Measurements from ENCODE around the gene LRRC27. TPM values are rescaled to one million over a fixed set of nuclear protein-coding genes. Genes with fewer than 3 reads are reported as not detected.

LRRC27 gene
- total and polyA plus RNA-seq, 8 donors, result 2.5 to 11.1 (median 4.3) TPM

DNA sequence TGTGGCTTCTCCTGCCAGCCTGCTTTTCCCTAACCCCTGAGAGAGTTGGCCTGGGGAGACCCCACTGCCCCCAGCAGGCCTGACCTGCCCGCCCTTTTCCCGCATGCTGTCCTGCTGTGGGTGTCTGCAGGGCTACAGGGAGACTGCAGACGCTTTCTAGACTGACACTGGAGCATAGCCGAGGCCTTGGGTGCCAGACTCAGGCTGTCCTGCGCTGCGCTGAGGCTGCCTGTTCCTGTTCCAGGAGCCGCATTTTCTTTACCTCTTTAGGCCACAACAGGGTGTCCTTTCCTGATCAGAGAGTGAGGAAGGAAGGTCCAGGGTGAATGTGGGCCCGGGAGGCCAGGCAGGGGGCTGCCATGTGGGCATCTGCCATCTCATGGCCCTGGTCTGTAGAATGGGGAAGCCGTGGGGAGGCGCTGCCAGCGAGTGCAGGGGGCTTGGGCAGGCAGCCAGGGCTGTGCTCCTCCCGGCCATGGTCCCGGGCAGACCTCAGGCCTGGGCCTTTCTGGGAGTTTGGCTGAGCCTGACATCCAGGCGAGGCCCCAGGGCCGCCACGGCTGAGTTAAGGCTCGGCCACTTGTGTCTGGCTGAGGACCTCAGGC lies 68.7 kb downstream of the LRRC27 start:
- TF ChIP-seq, protein P1, sequence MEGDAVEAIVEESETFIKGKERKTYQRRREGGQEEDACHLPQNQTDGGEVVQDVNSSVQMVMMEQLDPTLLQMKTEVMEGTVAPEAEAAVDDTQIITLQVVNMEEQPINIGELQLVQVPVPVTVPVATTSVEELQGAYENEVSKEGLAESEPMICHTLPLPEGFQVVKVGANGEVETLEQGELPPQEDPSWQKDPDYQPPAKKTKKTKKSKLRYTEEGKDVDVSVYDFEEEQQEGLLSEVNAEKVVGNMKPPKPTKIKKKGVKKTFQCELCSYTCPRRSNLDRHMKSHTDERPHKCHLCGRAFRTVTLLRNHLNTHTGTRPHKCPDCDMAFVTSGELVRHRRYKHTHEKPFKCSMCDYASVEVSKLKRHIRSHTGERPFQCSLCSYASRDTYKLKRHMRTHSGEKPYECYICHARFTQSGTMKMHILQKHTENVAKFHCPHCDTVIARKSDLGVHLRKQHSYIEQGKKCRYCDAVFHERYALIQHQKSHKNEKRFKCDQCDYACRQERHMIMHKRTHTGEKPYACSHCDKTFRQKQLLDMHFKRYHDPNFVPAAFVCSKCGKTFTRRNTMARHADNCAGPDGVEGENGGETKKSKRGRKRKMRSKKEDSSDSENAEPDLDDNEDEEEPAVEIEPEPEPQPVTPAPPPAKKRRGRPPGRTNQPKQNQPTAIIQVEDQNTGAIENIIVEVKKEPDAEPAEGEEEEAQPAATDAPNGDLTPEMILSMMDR (IDR thresholded peaks at IDR 0.05), result no peak
- DNase-seq (peak; percentile 24 to 84 (median 54)), ATAC-seq (no peak), FAIRE-seq (no peak)
- H3K36me3 ChIP-seq, result peaks cover 0 to 10% (median 7%) of the 10 kb centered on the region in 3 donors
- peak overlapping the region in 2 of 4 donors; percentile 76 to 80 for H3K4me3 ChIP-seq
- 33% methylated on average over 16 to 17 of the region's 17 CpGs for WGBS, 2 donors
- H3K4me1 ChIP-seq, result peaks cover 27 to 46% (median 31%) of the 10 kb centered on the region in 3 donors
- H3K27ac ChIP-seq, result peak overlapping the region; percentile 93 to 95 (median 94)
- no peaks in the 10 kb centered on the region for H3K9me3 ChIP-seq
- H3K27me3 ChIP-seq, result no peaks in the 10 kb centered on the region
- intact Hi-C loops (cut with DNase I), result no loop called here

DNA sequence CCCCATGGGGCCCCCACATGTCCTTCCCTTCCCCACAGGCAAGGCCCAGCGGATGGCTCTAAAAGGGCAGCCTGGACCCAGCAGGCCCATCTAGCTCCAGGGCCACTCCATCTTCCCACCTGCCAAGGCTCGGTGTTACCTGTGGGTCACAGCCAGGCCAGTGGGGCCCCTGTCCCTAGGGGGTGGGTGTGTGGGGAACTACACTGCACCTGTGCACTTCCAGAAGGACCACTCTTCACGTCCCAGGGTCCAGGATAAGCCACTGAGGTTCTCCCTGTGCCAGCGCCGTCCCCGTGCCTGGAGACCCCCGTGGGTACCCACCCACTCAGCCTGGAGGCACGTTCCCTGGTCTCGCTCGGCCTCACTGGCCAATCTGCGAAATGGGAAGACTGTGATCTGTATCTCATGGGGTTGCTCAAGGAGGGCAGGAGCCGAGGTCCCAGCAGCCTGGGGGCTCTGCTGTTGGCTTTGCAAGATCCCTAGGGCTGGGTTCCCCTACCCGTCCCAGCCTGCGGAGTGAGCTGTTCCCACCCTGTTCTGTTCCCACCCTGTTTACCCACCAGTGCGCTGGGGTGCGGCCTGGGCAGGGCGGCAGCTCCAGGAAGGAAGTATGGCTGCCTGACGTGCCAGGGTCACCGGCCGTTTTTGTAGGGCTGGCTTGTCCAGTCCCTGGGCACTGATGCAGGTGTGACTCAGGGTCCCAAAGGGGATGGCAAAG lies 69.6 kb downstream of the LRRC27 start:
- Histone ChIP-seq H3K36me3 (peaks cover 0 to 18% (median 16%) of the 10 kb centered on the region in 3 donors), H3K27me3 (no peaks in the 10 kb centered on the region), H3K27ac (peak overlapping the region; percentile 24 to 95 (median 94)), H3K4me3 (no peak overlapping the region), H3K4me1 (peaks cover 31 to 49% (median 40%) of the 10 kb centered on the region in 3 donors), H3K9me3 (no peaks in the 10 kb centered on the region)
- DNase-seq, result peak; percentile 24 to 82 (median 39)
- TF ChIP-seq, protein P1 (IDR thresholded peaks at IDR 0.05), result no peak
- WGBS, 2 donors, result 63% methylated on average over 20 of the region's 20 CpGs
- no peak for FAIRE-seq
- no peak for ATAC-seq
- intact Hi-C loops (cut with DNase I), result no loop called here

DNA sequence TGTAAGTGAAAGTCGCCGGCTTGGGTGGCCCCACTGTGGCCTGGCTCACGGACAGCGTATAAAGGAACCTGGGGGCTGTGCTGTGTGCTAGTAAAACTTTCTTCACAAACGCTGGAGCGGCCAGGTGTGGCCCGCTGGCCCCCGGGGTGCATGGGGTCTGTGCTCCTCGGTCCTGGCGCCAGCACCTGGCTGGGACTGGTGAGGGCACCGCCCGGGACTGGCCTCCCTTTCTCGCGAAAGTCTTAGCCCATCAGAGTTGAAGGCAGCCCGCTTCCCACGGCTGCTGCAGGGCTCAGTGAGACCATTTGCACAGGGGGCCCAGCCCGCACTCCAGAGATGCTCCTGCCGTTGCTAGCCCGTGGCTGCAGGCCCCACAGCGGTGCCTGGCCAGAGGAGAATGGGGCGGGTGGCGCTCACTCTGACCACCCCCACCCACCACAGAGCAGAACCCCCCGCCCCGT lies 70.8 kb downstream of the LRRC27 start:
- Histone ChIP-seq H3K9me3 (no peaks in the 10 kb centered on the region), H3K4me3 (no peak overlapping the region), H3K4me1 (peaks cover 43 to 61% (median 53%) of the 10 kb centered on the region in 3 donors), H3K27ac (no peak overlapping the region), H3K36me3 (peaks cover 0 to 18% (median 16%) of the 10 kb centered on the region in 3 donors), H3K27me3 (no peaks in the 10 kb centered on the region)
- peak; percentile 17 to 77 (median 27) for DNase-seq
- no peak for ATAC-seq
- WGBS, 2 donors, result 79 to 81% methylated on average over 24 of the region's 24 CpGs
- intact Hi-C loops (cut with DNase I), result no loop called here
- TF ChIP-seq, protein P1 (IDR thresholded peaks at IDR 0.05), result no peak
- no peak for FAIRE-seq

DNA sequence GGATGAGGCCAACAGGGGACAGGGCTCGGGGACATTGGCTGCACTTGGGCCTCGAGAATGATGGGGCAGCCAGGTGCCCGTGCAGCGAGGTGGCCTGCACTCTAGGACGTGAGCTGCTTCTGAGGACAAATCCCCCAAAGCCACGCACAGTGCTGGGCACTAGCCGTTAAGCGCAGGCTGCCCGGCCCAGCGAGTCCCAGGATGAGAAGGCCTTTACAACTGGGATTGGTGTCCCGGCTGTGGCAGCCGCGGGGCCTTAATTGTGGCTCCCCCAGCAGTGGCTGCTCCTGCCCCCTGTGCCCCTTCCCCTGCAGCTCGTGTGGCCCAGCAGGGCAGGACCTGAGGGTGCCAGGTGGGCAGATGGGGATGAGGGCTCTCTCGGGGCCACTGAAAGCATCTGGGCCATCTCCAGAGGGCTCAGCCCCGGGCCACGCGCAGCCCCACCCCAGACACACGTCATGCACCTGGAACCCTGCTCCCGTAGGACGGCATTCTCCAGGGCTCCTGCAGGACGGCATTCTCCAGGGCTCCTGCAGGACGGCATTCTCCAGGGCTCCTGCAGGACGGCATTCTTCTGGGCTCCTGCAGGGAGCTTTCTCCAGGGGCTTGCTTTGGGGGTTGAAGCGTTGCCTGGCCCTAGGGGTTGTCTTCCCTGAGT lies 71.6 kb downstream of the LRRC27 start:
- Histone ChIP-seq H3K9me3 (no peaks in the 10 kb centered on the region), H3K4me1 (peaks cover 45 to 65% (median 61%) of the 10 kb centered on the region in 3 donors), H3K27me3 (no peaks in the 10 kb centered on the region), H3K27ac (peak overlapping the region in 3 of 4 donors; percentile 42 to 45 (median 44)), H3K4me3 (no peak overlapping the region), H3K36me3 (peaks cover 0 to 18% (median 16%) of the 10 kb centered on the region in 3 donors)
- intact Hi-C loops (cut with DNase I), result no loop called here
- no peak for ATAC-seq
- no peak for FAIRE-seq
- peak; percentile 26 to 62 (median 37) for DNase-seq
- 46 to 56% methylated on average over 25 of the region's 25 CpGs for WGBS, 2 donors
- TF ChIP-seq, protein P1 (IDR thresholded peaks at IDR 0.05), result no peak

All from pancreas (tissue), 10 donors.